Femur (tissue), 1 donor: ENCODE results near the gene COG7.

Experiments
- DNase-seq: peaks from one replicate; pipeline ENCODE4 v3.0.0-alpha.2; 2017

COG7 gene

DNA sequence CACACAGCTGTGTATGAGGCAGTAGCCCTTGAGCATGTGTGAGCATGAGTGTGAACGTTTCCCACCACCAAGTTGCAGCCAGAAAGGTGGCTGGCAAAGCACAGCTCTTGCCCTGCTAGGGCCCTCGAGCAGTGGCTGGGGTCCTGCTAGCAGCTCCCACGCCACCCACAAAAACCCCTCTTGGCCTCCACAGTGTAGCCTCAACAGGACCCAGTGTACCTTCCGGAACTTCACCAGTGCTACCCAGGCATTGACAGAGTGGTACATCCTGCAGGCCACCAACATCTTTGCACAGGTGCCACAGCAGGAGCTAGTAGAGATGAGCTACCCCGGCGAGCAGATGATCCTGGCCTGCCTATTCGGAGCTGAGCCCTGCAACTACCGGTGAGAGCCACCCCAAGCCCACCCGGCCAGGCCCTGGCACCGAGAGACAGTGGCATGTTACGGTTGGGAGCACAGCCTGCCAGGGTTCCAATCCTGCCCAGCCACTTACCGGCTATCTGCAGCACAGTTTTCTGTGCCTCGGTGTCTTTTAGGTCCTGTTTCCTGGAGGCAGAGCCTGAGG is 97.8 kb downstream of the COG7 start:
- no peak for DNase-seq

- DNase-seq = no peak
These were observed 98.7 kb downstream of the COG7 start for GRCh38 chr16:23354246-23354645.

- DNase-seq = no peak
These were observed 99.5 kb downstream of the COG7 start for GRCh38 chr16:23353440-23353839.

GRCh38 chr16:23351360-23351759 is 101.6 kb downstream of the COG7 start:
- no peak for DNase-seq

DNA sequence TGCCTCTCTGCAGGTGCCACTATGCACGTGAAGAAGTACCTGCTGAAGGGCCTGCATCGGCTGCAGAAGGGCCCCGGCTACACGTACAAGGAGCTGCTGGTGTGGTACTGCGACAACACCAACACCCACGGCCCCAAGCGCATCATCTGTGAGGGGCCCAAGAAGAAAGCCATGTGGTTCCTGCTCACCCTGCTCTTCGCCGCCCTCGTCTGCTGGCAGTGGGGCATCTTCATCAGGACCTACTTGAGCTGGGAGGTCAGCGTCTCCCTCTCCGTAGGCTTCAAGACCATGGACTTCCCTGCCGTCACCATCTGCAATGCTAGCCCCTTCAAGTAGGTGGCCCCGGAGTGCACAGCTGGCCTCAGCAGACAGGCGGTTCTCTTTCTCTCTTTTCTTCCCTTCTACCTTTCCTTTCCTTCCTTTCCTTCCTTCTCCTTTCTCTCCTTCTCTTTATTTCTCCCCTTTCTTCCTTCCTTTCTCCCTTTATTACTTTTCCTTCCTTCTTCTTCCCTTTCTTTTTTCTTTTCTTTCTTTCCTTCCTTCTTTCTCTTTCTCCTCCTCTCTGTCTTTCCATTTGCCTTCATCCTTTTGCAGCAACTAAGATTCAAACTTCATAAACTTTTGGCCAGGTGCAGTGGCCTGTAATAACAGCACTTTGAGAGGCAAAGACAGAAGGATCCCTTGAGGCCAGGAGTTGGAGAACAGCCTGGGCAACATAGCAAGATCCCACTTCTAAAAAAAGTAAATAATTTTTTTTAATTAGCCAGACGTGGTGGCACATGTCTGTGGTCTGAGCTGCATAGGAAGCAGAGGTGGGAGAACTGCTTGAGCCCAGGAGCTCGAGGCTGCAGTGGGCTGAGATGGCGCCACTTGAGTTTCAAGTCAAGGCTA is 104.2 kb downstream of the COG7 start:
- DNase-seq = no peak

DNA sequence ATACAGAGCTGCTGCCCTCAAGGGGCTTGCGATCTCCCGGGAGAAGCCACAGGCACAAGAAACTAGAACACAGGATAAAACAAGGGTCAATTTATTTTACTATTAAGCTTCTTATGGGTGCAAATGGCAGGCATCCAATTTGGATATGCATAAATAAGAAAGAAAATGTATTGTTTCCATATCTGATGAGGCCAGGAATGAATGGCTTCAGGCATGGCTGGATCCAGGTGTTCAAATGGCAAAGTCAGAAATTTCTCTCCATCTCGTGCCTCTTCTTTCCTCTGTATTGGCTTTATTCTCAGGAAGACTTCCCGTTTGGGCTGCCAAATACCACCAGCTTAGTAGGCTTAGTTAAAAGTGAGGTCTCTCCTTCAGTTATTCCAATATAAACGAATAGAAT is 107.8 kb downstream of the COG7 start:
- DNase-seq = no peak

- no peak for DNase-seq
These were observed 109.1 kb downstream of the COG7 start for GRCh38 chr16:23343643-23344612.

GRCh38 chr16:23342083-23342640 is 110.8 kb downstream of the COG7 start:
- DNase-seq = no peak

DNA sequence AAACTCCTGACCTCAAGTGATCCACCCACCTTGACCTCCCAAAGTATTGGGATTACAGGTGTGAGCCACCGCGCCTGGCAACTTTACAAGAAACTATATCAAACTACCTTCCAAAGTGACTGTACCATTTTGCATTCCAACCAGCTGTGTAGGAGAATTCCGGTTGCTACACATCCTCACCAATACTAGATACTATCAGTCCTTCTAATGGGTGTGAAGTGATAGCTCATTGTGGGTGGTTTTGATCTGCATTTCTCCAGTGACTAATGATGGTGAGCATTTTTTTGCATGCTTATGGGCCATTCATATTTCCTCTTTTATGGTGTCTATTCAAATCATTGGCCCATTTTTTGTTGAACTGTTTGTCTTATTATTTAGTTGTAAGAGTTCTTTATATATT is 113.2 kb downstream of the COG7 start:
- no peak for DNase-seq
